ENCODE data around the gene FERMT2.

The FERMT2 gene

GRCh38 chr14:52950898-52951680 is at the start of gene FERMT2:
Gene FERMT2, minus strand, starts transcription at chr14:52951050. Its CDS starts 482 bp downstream, at chr14:52950568.
- H3K9me3 Mint-ChIP-seq, result no peaks in the 10 kb centered on the region
- DNase-seq, result peak; percentile 40
- peaks cover 23% of the 10 kb centered on the region for H3K4me1 Mint-ChIP-seq (ENCODE audit: low read depth)
- H3K27ac Mint-ChIP-seq, result peak within 1 kb of the TSS; percentile 73
- H3K4me3 Mint-ChIP-seq, result peak within 1 kb of the TSS; percentile 83
- H3K36me3 Mint-ChIP-seq (ENCODE audit: low read depth), result no peaks in the 10 kb centered on the region
- H3K27me3 Mint-ChIP-seq, result peaks cover 55% of the 10 kb centered on the region

GRCh38 chr14:52998376-52999015 is 47.6 kb upstream of the FERMT2 start:
- Mint-ChIP-seq H3K9me3 (no peaks in the 10 kb centered on the region), H3K27me3 (peaks cover 9% of the 10 kb centered on the region), H3K36me3 (ENCODE audit: low read depth) (no peaks in the 10 kb centered on the region), H3K4me3 (no peak overlapping the region), H3K27ac (no peak overlapping the region), H3K4me1 (ENCODE audit: low read depth) (no peaks in the 10 kb centered on the region)
- no peak for DNase-seq

- no peaks in the 10 kb centered on the region for H3K9me3 Mint-ChIP-seq
- H3K27ac Mint-ChIP-seq, result no peak overlapping the region
- no peaks in the 10 kb centered on the region for H3K4me1 Mint-ChIP-seq (ENCODE audit: low read depth)
- no peak overlapping the region for H3K4me3 Mint-ChIP-seq
- peaks cover 9% of the 10 kb centered on the region for H3K27me3 Mint-ChIP-seq
- no peaks in the 10 kb centered on the region for H3K36me3 Mint-ChIP-seq (ENCODE audit: low read depth)
- DNase-seq, result no peak
Measured at GRCh38 chr14:52996493-52996892, 45.6 kb upstream of the FERMT2 start.

GRCh38 chr14:52995998-52996397 is 45.1 kb upstream of the FERMT2 start:
- no peak overlapping the region for H3K27ac Mint-ChIP-seq
- no peaks in the 10 kb centered on the region for H3K9me3 Mint-ChIP-seq
- no peaks in the 10 kb centered on the region for H3K4me1 Mint-ChIP-seq (ENCODE audit: low read depth)
- no peaks in the 10 kb centered on the region for H3K36me3 Mint-ChIP-seq (ENCODE audit: low read depth)
- no peak overlapping the region for H3K4me3 Mint-ChIP-seq
- no peak for DNase-seq
- peaks cover 9% of the 10 kb centered on the region for H3K27me3 Mint-ChIP-seq

- DNase-seq, result no peak
- Mint-ChIP-seq H3K4me3 (no peak overlapping the region), H3K36me3 (ENCODE audit: low read depth) (no peaks in the 10 kb centered on the region), H3K27ac (no peak overlapping the region), H3K9me3 (no peaks in the 10 kb centered on the region), H3K4me1 (ENCODE audit: low read depth) (no peaks in the 10 kb centered on the region), H3K27me3 (peaks cover 2% of the 10 kb centered on the region)
Measured at GRCh38 chr14:52992236-52992870, 41.5 kb upstream of the FERMT2 start.

- Mint-ChIP-seq H3K27me3 (no peaks in the 10 kb centered on the region), H3K9me3 (no peaks in the 10 kb centered on the region), H3K4me3 (no peak overlapping the region), H3K27ac (no peak overlapping the region), H3K4me1 (ENCODE audit: low read depth) (no peaks in the 10 kb centered on the region), H3K36me3 (ENCODE audit: low read depth) (no peaks in the 10 kb centered on the region)
- DNase-seq, result no peak
Measured at GRCh38 chr14:52988139-52988538, 37.3 kb upstream of the FERMT2 start.

- Mint-ChIP-seq H3K4me3 (no peak overlapping the region), H3K9me3 (no peaks in the 10 kb centered on the region), H3K27ac (no peak overlapping the region), H3K4me1 (ENCODE audit: low read depth) (no peaks in the 10 kb centered on the region), H3K27me3 (no peaks in the 10 kb centered on the region), H3K36me3 (ENCODE audit: low read depth) (no peaks in the 10 kb centered on the region)
- no peak for DNase-seq
Measured at GRCh38 chr14:52987514-52987913, 36.7 kb upstream of the FERMT2 start.

- Mint-ChIP-seq H3K4me1 (ENCODE audit: low read depth) (no peaks in the 10 kb centered on the region), H3K27ac (no peak overlapping the region), H3K9me3 (no peaks in the 10 kb centered on the region), H3K4me3 (no peak overlapping the region), H3K36me3 (ENCODE audit: low read depth) (no peaks in the 10 kb centered on the region), H3K27me3 (no peaks in the 10 kb centered on the region)
- no peak for DNase-seq
Measured at GRCh38 chr14:52987042-52987441, 36.2 kb upstream of the FERMT2 start.

- Mint-ChIP-seq H3K27me3 (peaks cover 4% of the 10 kb centered on the region), H3K27ac (no peak overlapping the region), H3K36me3 (ENCODE audit: low read depth) (no peaks in the 10 kb centered on the region), H3K9me3 (no peaks in the 10 kb centered on the region), H3K4me3 (no peak overlapping the region), H3K4me1 (ENCODE audit: low read depth) (no peaks in the 10 kb centered on the region)
- DNase-seq, result no peak
Measured at GRCh38 chr14:52977798-52978197, 26.9 kb upstream of the FERMT2 start.

- Mint-ChIP-seq H3K4me3 (no peak overlapping the region), H3K4me1 (ENCODE audit: low read depth) (no peaks in the 10 kb centered on the region), H3K9me3 (peaks cover 2% of the 10 kb centered on the region), H3K27ac (no peak overlapping the region), H3K36me3 (ENCODE audit: low read depth) (no peaks in the 10 kb centered on the region), H3K27me3 (peaks cover 4% of the 10 kb centered on the region)
- no peak for DNase-seq
Measured at GRCh38 chr14:52974406-52974805, 23.6 kb upstream of the FERMT2 start.

GRCh38 chr14:52961060-52961639 is 10.3 kb upstream of the FERMT2 start:
- no peak overlapping the region for H3K4me3 Mint-ChIP-seq
- no peaks in the 10 kb centered on the region for H3K9me3 Mint-ChIP-seq

GRCh38 chr14:52960627-52961026 is 9.8 kb upstream of the FERMT2 start:
- no peak overlapping the region for H3K27ac Mint-ChIP-seq
- H3K4me1 Mint-ChIP-seq (ENCODE audit: low read depth), result peaks cover 3% of the 10 kb centered on the region
- no peaks in the 10 kb centered on the region for H3K9me3 Mint-ChIP-seq
- H3K27me3 Mint-ChIP-seq, result no peaks in the 10 kb centered on the region
- H3K36me3 Mint-ChIP-seq (ENCODE audit: low read depth), result no peaks in the 10 kb centered on the region
- no peak for DNase-seq
- no peak overlapping the region for H3K4me3 Mint-ChIP-seq

More at GRCh38 chr14:52961060-52961639, 10.3 kb upstream of the FERMT2 start:
- Mint-ChIP-seq H3K4me1 (ENCODE audit: low read depth) (peaks cover 3% of the 10 kb centered on the region), H3K27ac (peak overlapping the region; percentile 1), H3K36me3 (ENCODE audit: low read depth) (no peaks in the 10 kb centered on the region), H3K27me3 (no peaks in the 10 kb centered on the region)
- DNase-seq, result peak; percentile 45

GRCh38 chr14:52954346-52955214 is 3.7 kb upstream of the FERMT2 start:
- H3K27ac Mint-ChIP-seq, result no peak overlapping the region
- H3K9me3 Mint-ChIP-seq, result no peaks in the 10 kb centered on the region
- DNase-seq, result no peak
- H3K4me1 Mint-ChIP-seq (ENCODE audit: low read depth), result peaks cover 19% of the 10 kb centered on the region
- H3K4me3 Mint-ChIP-seq, result no peak overlapping the region
- H3K27me3 Mint-ChIP-seq, result peaks cover 28% of the 10 kb centered on the region
- H3K36me3 Mint-ChIP-seq (ENCODE audit: low read depth), result no peaks in the 10 kb centered on the region

Data from activated T-cell treated with anti-CD3 and anti-CD28 coated beads, Interleukin-2, amount 50 U/mL, for 24 hours (primary cell).